Smooth muscle cell (in vitro differentiated cells): ENCODE results near the gene ABHD12. TPM values are rescaled to one million over a fixed set of nuclear protein-coding genes. Genes with fewer than 3 reads are reported as not detected.

ENCODE experiments used
- DNase-seq: peaks from one replicate; lab custom pipeline; 2025; ENCODE audit not compliant: unreplicated experiment; lab: John Stamatoyannopoulos, UW
- H2AFZ ChIP-seq: fragments of 200-600 bp; sonication (generic); 2 replicates; pipeline ENCODE4 v1.6.0; 2016; ENCODE audit warnings: antibody characterized with exemption, low read depth, mild to moderate bottlenecking
- H3F3A ChIP-seq: fragments of 200-600 bp; sonication (generic); 2 replicates; pipeline ENCODE4 v1.6.0; 2017; ENCODE audit warnings: antibody characterized with exemption, low read depth
- H3K27ac ChIP-seq: fragments of 200-600 bp; sonication (generic); 2 replicates; pipeline ENCODE4 v1.5.1; 2016; ENCODE audit warnings: low read depth, mild to moderate bottlenecking
- H3K27me3 ChIP-seq: fragments of 200-600 bp; sonication (generic); 2 replicates; pipeline ENCODE4 v1.6.1; 2016; ENCODE audit warnings: low read depth, mild to moderate bottlenecking
- H3K36me3 ChIP-seq: fragments of 200-600 bp; sonication (generic); 2 replicates; pipeline ENCODE4 v1.5.1; 2016; ENCODE audit warnings: low read depth
- H3K4me1 ChIP-seq: fragments of 200-600 bp; sonication (generic); 2 replicates; pipeline ENCODE4 v1.5.1; 2016; ENCODE audit warnings: low read depth
- H3K4me2 ChIP-seq: fragments of 200-600 bp; sonication (generic); 2 replicates; pipeline ENCODE4 v1.6.0; 2016; ENCODE audit warnings: mild to moderate bottlenecking
- H3K4me3 ChIP-seq: fragments of 200-600 bp; sonication (generic); 2 replicates; pipeline ENCODE4 v1.5.1; 2016; ENCODE audit warnings: mild to moderate bottlenecking
- H3K79me2 ChIP-seq: fragments of 200-600 bp; sonication (generic); 2 replicates; pipeline ENCODE4 v1.6.0; 2016; ENCODE audit warnings: low read depth, mild to moderate bottlenecking
- H3K9ac ChIP-seq: fragments of 200-600 bp; sonication (generic); 2 replicates; pipeline ENCODE4 v1.6.0; 2016; ENCODE audit warnings: low read depth
- H3K9me3 ChIP-seq: fragments of 200-600 bp; sonication (generic); replicated peaks from 2 replicates; pipeline ENCODE4 v1.5.1; 2016; ENCODE audit warnings: low read depth
- H4K20me1 ChIP-seq: fragments of 200-600 bp; sonication (generic); 2 replicates; pipeline ENCODE4 v1.6.0; 2016; ENCODE audit warnings: low read depth
- CTCF ChIP-seq: fragments of 200-600 bp; sonication (generic); IDR thresholded peaks from 2 replicates; pipeline ENCODE4 v1.5.1; 2017; ENCODE audit warnings: borderline replicate concordance, mild to moderate bottlenecking, antibody characterized with exemption; ENCODE audit not compliant: insufficient read depth, poor library complexity, severe bottlenecking
- WGBS: methylation state at CpG from one replicate; pipeline ENCODE4 v1.1.7; 2016; ENCODE audit warnings: low lambda C conversion rate; 5-methylcytosine and 5-hydroxymethylcytosine counted together
- polyA plus RNA-seq: library from polyadenylated mRNA; unstranded; fragments of >200 nt; fragmentation: Nextera tagmentation; extraction: Ambion mirVana; gene quantifications from 2 replicates; pipeline ENCODE4 v1.2.1, GENCODE V29; 2016
- total RNA-seq: library from RNA; depleted of rRNA; stranded (reverse); fragments of >200 nt; gene quantifications from 2 replicates; pipeline ENCODE4 v1.2.3, GENCODE V29; 2014

ABHD12 gene
- total and polyA plus RNA-seq, 2 experiments from 2014 or later = 18.5 to 41.8 TPM

GRCh38 chr20:25292176-25292891 is 98.3 kb downstream of the ABHD12 start:
- no peak overlapping the region for H3K4me2 ChIP-seq
- 93% methylated on average over 33 of the region's 35 CpGs for WGBS
- H3K36me3 ChIP-seq = no peaks in the 10 kb centered on the region
- H3F3A ChIP-seq = no peaks in the 10 kb centered on the region
- H3K4me1 ChIP-seq = no peaks in the 10 kb centered on the region
- no peak overlapping the region for H3K9ac ChIP-seq
- no peaks in the 10 kb centered on the region for H3K9me3 ChIP-seq
- H3K27ac ChIP-seq = no peak overlapping the region
- H3K4me3 ChIP-seq = no peak overlapping the region
- no peaks in the 10 kb centered on the region for H4K20me1 ChIP-seq
- H3K27me3 ChIP-seq = no peaks in the 10 kb centered on the region
- no peak overlapping the region for H2AFZ ChIP-seq
- no peak for DNase-seq
- no peaks in the 10 kb centered on the region for H3K79me2 ChIP-seq
- TF ChIP-seq CTCF = no peak

GRCh38 chr20:25291432-25292133 is 99.1 kb downstream of the ABHD12 start:
- no peaks in the 10 kb centered on the region for H3F3A ChIP-seq
- no peak overlapping the region for H3K4me2 ChIP-seq
- no peak overlapping the region for H2AFZ ChIP-seq
- no peaks in the 10 kb centered on the region for H3K36me3 ChIP-seq
- H3K9ac ChIP-seq = no peak overlapping the region
- H3K27me3 ChIP-seq = no peaks in the 10 kb centered on the region
- no peaks in the 10 kb centered on the region for H3K4me1 ChIP-seq
- WGBS = 98% methylated on average over 26 of the region's 26 CpGs
- no peak overlapping the region for H3K4me3 ChIP-seq
- no peaks in the 10 kb centered on the region for H3K79me2 ChIP-seq
- H4K20me1 ChIP-seq = no peaks in the 10 kb centered on the region
- H3K27ac ChIP-seq = no peak overlapping the region
- H3K9me3 ChIP-seq = no peaks in the 10 kb centered on the region
- no peak for TF ChIP-seq CTCF
- DNase-seq = no peak

- no peak for DNase-seq
- H3K36me3 ChIP-seq = no peaks in the 10 kb centered on the region
- no peak for TF ChIP-seq CTCF
- H2AFZ ChIP-seq = no peak overlapping the region
- WGBS = 93% methylated on average over 20 of the region's 22 CpGs
- H3K27me3 ChIP-seq = no peaks in the 10 kb centered on the region
- no peaks in the 10 kb centered on the region for H3K9me3 ChIP-seq
- no peak overlapping the region for H3K4me3 ChIP-seq
- H3K9ac ChIP-seq = no peak overlapping the region
- H3K79me2 ChIP-seq = no peaks in the 10 kb centered on the region
- H3K4me2 ChIP-seq = no peak overlapping the region
- no peaks in the 10 kb centered on the region for H4K20me1 ChIP-seq
- no peak overlapping the region for H3K27ac ChIP-seq
- no peaks in the 10 kb centered on the region for H3F3A ChIP-seq
- H3K4me1 ChIP-seq = no peaks in the 10 kb centered on the region
Measured at GRCh38 chr20:25290646-25291431, 99.8 kb downstream of the ABHD12 start.
